Duodenal mucosa (tissue), 2 donors: Measurements from ENCODE around the gene PAX9.

Experiments
- H3K27ac ChIP-seq: one replicate; pipeline ENCODE4 v1.7.0; 2013; ENCODE audit warnings: low read depth, low read length
- H3K27me3 ChIP-seq, 2 donors: one replicate each; pipeline ENCODE4 v1.7.0; 2013; ENCODE audit warnings: low read length in 2 of 2, control low read depth in 1 of 2; ENCODE audit not compliant: insufficient read depth in 2 of 2, control insufficient read depth in 1 of 2
- H3K36me3 ChIP-seq, 2 donors: one replicate each; pipeline ENCODE4 v1.7.0; 2013; ENCODE audit warnings: low read length in 2 of 2, control low read depth in 1 of 2; ENCODE audit not compliant: insufficient read depth in 2 of 2, control insufficient read depth in 1 of 2
- H3K4me1 ChIP-seq, 2 donors: one replicate each; pipeline ENCODE4 v1.7.0; 2013; ENCODE audit warnings: low read length in 2 of 2, control low read depth in 1 of 2; ENCODE audit not compliant: insufficient read depth in 2 of 2, control insufficient read depth in 1 of 2
- H3K4me3 ChIP-seq, 2 donors: one replicate each; pipeline ENCODE4 v1.7.0; 2013; ENCODE audit warnings: low read length in 2 of 2, low read depth in 1 of 2
- H3K9ac ChIP-seq, 2 donors: one replicate each; pipeline ENCODE4 v1.7.0; 2013; ENCODE audit warnings: low read length in 2 of 2, low read depth in 1 of 2
- H3K9me3 ChIP-seq, 2 donors: one replicate each; pipeline ENCODE4 v1.7.0; 2013; ENCODE audit warnings: low read length in 2 of 2, control low read depth in 1 of 2; ENCODE audit not compliant: control insufficient read depth in 1 of 2

Gene PAX9

GRCh38 chr14:36661506-36662257, at the start of gene PAX9:
TSS of gene PAX9 (plus strand) at chr14:36661860. CDS start at chr14:36662090, 230 bp downstream.
- H3K4me3 ChIP-seq, result peak within 1 kb of the TSS; percentile 67 to 69
- no peaks in the 10 kb centered on the region for H3K36me3 ChIP-seq
- H3K4me1 ChIP-seq, result peaks cover 22 to 42% of the 10 kb centered on the region in 2 donors
- H3K27ac ChIP-seq, result no peak within 1 kb of the TSS
- no peaks in the 10 kb centered on the region for H3K9me3 ChIP-seq
- peaks cover 93 to 100% of the 10 kb centered on the region in 2 donors for H3K27me3 ChIP-seq
- H3K9ac ChIP-seq, result peak within 1 kb of the TSS in 1 of 2 donors; percentile 25

DNA sequence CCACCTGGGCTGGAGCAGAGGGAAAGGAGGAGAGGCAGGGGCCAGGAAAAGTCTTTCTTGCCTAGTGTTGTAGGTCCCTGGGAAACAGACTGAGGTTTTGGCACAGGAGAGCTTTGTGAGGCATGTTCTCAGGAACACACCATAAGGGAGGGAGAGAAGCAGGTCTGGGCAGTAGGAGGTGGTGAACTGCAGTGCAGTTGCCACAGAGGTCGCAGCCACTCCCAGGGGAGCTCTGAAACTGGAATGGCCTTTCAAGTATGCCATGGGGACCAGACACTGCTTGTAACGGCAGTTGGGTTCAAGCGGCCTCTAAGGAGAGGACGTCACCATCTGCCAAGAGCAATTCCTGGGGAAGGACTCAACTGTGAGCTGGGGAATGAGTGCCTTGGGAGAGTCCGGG, 43.8 kb upstream of the PAX9 start:
- Histone ChIP-seq H3K4me3 (no peak overlapping the region), H3K9ac (no peak overlapping the region), H3K4me1 (no peaks in the 10 kb centered on the region), H3K9me3 (no peaks in the 10 kb centered on the region), H3K27ac (no peak overlapping the region), H3K36me3 (no peaks in the 10 kb centered on the region), H3K27me3 (no peaks in the 10 kb centered on the region)

DNA sequence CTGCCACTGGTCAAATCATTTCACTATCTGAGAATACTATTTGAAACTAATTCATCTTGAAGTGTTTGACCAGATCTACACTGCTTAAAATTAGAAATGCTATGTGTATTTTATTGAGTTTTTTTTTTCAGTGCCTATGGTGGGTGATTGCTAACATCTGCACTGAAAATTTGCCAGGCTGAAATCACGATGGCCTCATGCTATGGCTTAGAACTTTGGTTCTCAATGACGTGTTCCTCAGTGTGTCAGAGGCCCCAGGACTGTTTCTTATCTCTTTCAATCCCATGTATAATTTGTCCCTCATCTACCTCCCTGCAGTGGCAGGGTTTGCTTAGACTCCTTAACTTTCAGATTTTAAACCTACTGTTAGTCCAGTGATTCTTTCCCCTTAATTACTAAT, 43.0 kb upstream of the PAX9 start:
- no peak overlapping the region for H3K4me3 ChIP-seq
- H3K27me3 ChIP-seq, result no peaks in the 10 kb centered on the region
- H3K9ac ChIP-seq, result no peak overlapping the region
- H3K27ac ChIP-seq, result no peak overlapping the region
- no peaks in the 10 kb centered on the region for H3K9me3 ChIP-seq
- H3K4me1 ChIP-seq, result no peaks in the 10 kb centered on the region
- no peaks in the 10 kb centered on the region for H3K36me3 ChIP-seq

DNA sequence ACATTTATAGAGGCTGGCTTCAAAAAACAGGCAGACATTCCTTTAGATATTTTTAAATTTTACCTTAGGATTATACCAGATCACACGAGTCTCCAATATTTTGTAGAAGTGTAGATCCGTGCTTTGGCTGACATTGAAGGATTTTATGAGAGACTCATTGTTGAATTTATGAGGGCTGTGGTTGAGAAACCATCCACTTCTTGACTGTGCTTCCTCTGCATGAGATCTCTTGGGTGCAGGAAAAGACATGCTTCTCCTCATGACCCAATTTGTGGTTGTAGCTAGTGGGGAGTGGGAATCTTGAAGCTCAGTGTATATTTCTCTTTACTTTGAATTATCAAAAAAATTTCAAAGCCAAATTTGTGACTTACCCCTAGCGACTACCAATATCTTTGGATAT, 42.5 kb upstream of the PAX9 start:
- Histone ChIP-seq H3K36me3 (no peaks in the 10 kb centered on the region), H3K4me1 (no peaks in the 10 kb centered on the region)

DNA sequence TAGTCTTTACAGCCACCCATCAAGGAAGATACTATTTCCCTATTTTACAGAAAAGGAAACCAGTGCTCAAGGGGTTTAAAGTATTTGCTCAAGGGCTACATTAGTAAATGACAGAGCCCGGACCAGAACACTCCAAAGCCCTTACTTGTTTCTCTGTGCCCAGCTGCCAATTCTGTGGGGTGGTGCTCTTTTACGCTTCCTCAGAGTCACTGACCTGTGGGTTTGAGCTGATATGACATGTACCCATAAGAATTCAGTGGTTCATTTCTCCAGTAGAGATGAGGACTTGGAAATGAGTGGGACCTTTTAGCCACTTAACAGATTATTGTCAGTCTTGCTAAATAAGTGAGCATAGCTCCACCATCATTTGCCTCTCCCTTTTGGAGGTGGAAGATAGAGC, 41.8 kb upstream of the PAX9 start:
- no peak overlapping the region for H3K27ac ChIP-seq
- no peak overlapping the region for H3K9ac ChIP-seq
- no peaks in the 10 kb centered on the region for H3K36me3 ChIP-seq
- H3K4me1 ChIP-seq, result no peaks in the 10 kb centered on the region
- H3K27me3 ChIP-seq, result no peaks in the 10 kb centered on the region
- H3K4me3 ChIP-seq, result no peak overlapping the region
- H3K9me3 ChIP-seq, result no peaks in the 10 kb centered on the region

More for the DNA sequence above, 42.5 kb upstream of the PAX9 start:
- Histone ChIP-seq H3K9me3 (no peaks in the 10 kb centered on the region), H3K27ac (no peak overlapping the region), H3K27me3 (no peaks in the 10 kb centered on the region), H3K9ac (no peak overlapping the region), H3K4me3 (no peak overlapping the region)

- no peak overlapping the region for H3K9ac ChIP-seq
These were observed 36.6 kb upstream of the PAX9 start for GRCh38 chr14:36625014-36625413.

GRCh38 chr14:36625436-36625835, 36.2 kb upstream of the PAX9 start:
- Histone ChIP-seq H3K27me3 (no peaks in the 10 kb centered on the region), H3K4me1 (no peaks in the 10 kb centered on the region)

More at GRCh38 chr14:36625014-36625413, 36.6 kb upstream of the PAX9 start:
- Histone ChIP-seq H3K4me3 (no peak overlapping the region), H3K27me3 (no peaks in the 10 kb centered on the region), H3K27ac (no peak overlapping the region), H3K9me3 (no peaks in the 10 kb centered on the region), H3K36me3 (no peaks in the 10 kb centered on the region), H3K4me1 (no peaks in the 10 kb centered on the region)

DNA sequence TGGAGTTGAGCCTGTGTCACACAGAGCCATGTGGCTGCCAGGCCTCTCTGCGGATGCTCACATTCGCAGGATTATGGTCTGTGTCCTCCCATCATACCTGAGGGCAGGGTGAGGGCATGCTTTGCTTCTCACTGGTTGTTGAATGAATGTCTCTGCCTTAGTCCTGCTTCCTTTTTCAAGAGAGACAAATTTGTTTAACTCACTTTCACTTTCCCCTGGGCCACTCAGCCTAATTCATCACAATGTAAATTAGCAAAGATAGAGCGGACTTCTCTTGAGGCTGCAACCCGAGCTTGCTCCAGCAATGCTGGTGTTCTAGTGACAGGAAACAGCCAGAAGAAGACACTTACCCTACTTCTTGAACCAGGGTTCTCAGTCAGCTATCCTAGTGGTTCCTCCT, 35.5 kb upstream of the PAX9 start:
- no peaks in the 10 kb centered on the region for H3K27me3 ChIP-seq
- H3K4me1 ChIP-seq, result no peaks in the 10 kb centered on the region

More at GRCh38 chr14:36625436-36625835, 36.2 kb upstream of the PAX9 start:
- Histone ChIP-seq H3K9ac (no peak overlapping the region), H3K27ac (no peak overlapping the region), H3K4me3 (no peak overlapping the region), H3K36me3 (no peaks in the 10 kb centered on the region), H3K9me3 (no peaks in the 10 kb centered on the region)

GRCh38 chr14:36627981-36628380, 33.7 kb upstream of the PAX9 start:
- Histone ChIP-seq H3K27me3 (no peaks in the 10 kb centered on the region), H3K9ac (no peak overlapping the region), H3K9me3 (no peaks in the 10 kb centered on the region), H3K27ac (no peak overlapping the region), H3K4me1 (no peaks in the 10 kb centered on the region), H3K36me3 (no peaks in the 10 kb centered on the region), H3K4me3 (no peak overlapping the region)

More for the DNA sequence above, 35.5 kb upstream of the PAX9 start:
- H3K9me3 ChIP-seq, result no peaks in the 10 kb centered on the region
- no peak overlapping the region for H3K27ac ChIP-seq
- no peaks in the 10 kb centered on the region for H3K36me3 ChIP-seq
- no peak overlapping the region for H3K9ac ChIP-seq
- H3K4me3 ChIP-seq, result no peak overlapping the region

- H3K27me3 ChIP-seq, result no peaks in the 10 kb centered on the region
- no peaks in the 10 kb centered on the region for H3K4me1 ChIP-seq
- H3K27ac ChIP-seq, result no peak overlapping the region
- H3K9me3 ChIP-seq, result no peaks in the 10 kb centered on the region
- no peak overlapping the region for H3K9ac ChIP-seq
- no peak overlapping the region for H3K4me3 ChIP-seq
- no peaks in the 10 kb centered on the region for H3K36me3 ChIP-seq
These were observed 28.1 kb upstream of the PAX9 start for GRCh38 chr14:36633580-36633979.
